GM12891 (cell line): ENCODE data around the gene CD164L2.

Source experiments
- POLR2A ChIP-seq: IDR thresholded peaks from 2 replicates; pipeline ENCODE4 v1.6.1; 2011; ENCODE audit warnings: low read depth, low read length, control low read depth
- POLR2AphosphoS5 ChIP-seq: IDR thresholded peaks from 2 replicates; pipeline ENCODE4 v1.6.1; 2011; ENCODE audit warnings: low read depth, low read length, control low read depth
- SPI1 ChIP-seq: IDR thresholded peaks from 2 replicates; pipeline ENCODE4 v1.6.1; 2011; ENCODE audit warnings: low read depth, low read length, control low read depth
- TAF1 ChIP-seq: IDR thresholded peaks from 2 replicates; pipeline ENCODE4 v1.6.1; 2011; ENCODE audit warnings: low read depth, low read length, control low read depth

DNA sequence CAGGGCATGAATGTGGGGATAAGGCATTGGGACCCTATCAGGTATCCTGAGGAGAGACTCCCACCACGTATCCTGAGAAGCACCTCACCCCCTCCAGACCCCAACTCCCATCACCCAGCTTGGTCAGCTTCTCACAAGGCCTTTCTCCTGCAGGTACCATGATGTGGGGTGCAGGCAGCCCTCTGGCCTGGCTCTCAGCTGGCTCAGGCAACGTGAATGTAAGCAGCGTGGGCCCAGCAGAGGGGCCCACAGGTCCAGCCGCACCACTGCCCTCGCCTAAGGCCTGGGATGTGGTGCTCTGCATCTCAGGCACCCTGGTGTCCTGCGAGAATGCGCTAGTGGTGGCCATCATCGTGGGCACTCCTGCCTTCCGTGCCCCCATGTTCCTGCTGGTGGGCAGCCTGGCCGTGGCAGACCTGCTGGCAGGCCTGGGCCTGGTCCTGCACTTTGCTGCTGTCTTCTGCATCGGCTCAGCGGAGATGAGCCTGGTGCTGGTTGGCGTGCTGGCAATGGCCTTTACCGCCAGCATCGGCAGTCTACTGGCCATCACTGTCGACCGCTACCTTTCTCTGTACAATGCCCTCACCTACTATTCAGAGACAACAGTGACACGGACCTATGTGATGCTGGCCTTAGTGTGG, 10.6 kb upstream of the CD164L2 start:
- TF ChIP-seq TAF1, result no peak
- TF ChIP-seq POLR2A, result no peak
- no peak for TF ChIP-seq POLR2AphosphoS5
- TF ChIP-seq SPI1, result no peak
